Measurements from ENCODE around the gene UGT1A6.
"Not testable (repeated sequence)": the region's sequence is repeated elsewhere in the genome, so short reads cannot be mapped to it uniquely, and the experiment has no call there.

UGT1A6 gene

DNA sequence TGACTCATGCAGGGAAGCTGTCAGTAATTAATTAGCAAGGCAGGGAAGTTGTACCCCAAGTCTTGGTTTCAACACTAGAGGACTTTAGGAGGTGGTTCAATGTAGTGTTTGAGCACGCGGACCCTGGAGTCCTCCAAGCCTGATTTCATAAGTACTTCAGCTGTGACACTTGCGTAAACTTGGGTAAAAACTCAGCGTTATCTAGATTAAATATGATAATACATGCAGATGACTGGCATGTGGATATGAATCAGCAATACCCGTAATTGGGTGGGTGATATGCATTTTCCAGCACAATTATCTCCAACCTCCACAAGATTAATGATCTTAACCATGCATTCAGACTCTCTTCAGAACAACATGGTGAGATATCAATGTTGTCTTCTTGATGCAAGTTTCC is 5.8 kb upstream of the UGT1A6 start:
- no peak for DNase-seq (ENCODE audit: low spot score)

DNA sequence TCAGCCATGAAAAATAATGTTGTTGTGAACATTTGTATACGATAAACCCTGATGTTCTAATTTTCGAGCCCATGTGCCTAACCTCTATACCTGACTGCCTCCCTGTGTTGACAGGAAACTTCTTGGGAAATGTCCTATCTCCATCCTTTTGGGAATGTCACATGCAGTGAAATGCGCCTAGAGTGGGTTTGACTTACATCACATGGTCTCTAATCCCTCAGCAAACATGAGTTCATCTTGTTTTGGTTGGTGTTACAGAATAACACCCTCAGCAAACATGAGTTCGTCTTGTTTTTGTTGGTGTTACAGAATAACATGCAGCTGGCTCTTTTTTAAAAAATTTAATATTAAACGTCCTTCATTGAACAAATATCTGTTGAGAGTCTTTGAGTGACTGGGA is 4.3 kb upstream of the UGT1A6 start:
- DNase-seq (ENCODE audit: low spot score): no peak

DNA sequence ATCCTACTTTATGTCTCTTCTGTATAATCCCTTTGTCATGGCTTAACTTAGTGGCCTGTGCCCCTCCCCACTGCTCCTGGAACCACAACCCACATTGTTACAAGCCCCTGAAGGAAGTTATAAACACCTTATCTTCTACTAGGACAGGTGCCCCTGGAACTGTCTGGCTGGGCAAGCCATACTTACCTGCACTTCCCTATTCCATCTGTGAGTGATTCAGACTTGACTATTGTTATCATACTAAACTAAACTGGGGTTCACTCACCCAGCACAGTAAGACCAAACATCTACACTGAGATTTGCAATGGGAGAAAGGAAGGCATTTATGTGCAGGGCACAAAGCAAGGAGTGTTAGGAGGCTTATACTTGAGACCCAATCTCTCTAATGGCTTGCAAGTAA is 3.7 kb upstream of the UGT1A6 start:
- no peak for DNase-seq (ENCODE audit: low spot score)

DNA sequence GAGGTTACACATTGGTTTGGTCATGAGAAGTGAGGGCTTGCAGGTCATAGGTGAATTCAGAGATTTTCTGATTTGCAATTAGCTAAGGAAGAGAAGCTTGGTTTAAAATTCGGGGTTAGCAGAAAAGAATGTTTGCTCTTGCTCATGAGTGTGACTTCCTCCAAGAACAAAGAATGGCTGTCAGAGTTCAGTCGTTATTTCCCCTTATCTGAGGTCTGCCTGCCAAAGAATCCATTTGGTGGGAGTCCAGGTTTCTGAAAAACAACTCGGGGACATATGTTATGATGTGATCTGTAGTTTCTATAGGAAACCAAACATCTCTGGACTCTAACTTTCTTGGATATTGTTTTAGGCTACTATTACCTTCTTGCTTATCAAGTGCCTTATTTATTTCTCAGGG is 3.2 kb upstream of the UGT1A6 start:
- DNase-seq (ENCODE audit: low spot score): peak; percentile 13

DNA sequence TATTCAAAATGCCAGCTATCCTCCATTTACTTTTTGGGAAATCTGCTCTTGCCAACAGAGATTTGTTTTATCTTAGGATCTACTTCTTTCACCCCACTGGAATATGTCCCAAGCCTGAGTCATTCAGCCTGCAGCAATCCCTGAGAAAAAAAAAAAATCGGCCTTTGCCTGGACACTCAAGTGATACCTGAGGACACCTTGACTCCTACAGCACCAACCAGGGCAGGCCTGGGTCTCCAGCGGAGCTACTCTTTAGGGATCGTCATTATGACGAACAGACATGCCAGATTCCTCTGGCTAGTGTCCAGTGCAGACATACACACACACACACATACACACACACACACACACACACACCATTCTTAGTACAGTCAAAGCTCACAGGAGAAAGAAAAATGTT is 2.2 kb upstream of the UGT1A6 start:
- peak; percentile 70 for DNase-seq (ENCODE audit: low spot score)

DNA sequence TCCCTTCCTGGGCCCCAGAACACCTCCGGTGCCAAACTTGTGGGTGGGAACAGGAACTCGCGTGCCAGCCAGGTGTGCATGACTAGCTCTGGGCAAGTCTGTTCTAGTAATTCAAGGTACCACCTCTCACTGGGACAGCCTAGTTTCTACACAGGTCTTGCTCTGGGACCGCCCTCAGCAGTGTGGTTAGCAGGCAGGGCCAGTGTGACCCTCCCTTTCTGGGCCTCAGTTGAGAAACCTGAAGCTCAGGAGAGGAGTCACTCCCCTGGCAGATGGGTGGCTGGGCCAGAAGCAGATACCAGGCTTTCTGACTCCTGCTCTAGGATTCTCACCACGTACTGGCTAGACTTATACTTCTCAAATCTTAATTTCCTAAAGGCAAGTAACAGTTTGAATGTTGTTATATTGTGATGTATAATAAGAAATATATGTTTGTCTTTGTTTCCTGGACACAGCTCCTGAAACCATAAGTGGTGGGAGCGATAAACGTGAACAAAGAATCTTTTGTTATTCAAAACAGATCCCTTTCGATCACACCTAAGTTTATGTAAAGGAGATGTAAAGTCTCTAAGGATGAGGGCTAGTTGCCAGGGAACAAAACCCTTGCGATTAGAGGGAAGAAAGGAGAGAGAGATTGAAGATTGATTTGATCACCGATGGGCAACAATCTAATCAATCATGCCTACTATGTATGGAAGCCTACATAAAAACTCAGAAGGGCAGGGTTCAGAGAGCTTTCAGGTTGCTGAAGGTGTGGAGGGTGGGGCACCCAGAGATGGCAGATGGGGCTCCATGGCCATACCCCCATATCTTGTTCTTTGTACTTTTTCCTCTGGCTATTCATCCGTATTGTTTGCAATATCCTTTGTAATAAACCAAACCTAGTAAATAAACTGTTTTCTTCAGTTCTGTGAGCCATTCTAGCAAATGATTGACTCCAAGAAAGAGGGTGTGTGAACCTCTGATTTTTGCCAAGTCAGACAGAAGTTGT is 952 bp upstream of the UGT1A6 start:
- peak; percentile 78 for DNase-seq (ENCODE audit: low spot score)

DNA sequence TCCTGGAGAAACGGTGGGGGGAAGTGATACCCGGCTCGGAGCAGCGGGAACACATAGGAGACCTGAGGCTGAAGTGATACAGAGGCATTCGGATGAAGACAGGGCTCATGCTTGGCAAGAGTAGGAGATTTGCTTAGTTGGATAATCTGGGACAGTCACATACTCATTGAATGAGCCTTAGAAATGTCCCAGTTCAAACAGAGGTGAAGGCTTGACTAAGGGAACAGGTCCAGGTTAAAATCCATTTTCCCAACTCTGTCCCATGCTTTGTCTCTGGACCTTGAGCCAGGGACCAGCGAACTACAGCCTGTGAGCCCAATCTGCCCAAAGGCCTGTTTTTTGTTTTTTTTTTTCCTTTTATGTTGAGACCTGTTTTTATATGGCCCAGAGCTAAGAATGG is 1.3 kb downstream of the UGT1A6 start:
- peak; percentile 44 for DNase-seq (ENCODE audit: low spot score)

DNA sequence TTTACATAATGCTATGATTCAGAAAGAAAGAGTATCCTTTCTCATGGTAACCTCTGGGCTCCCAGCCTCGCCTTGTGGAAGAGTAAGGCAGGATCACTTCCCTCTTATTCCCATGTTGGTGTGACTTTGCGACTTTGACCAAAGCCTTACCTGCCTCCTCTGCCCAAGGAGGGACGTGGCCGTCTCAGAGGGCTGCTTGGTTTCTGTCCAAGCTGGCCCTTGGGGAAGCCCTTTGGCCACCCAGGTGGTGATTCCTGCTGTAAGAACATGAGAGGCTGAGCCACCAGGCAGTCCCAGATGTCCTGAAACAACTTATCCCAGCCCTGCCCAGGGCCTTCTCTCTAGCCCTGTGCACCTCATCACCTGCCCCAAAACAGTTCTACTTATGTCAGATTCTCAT is 6.0 kb downstream of the UGT1A6 start:
- DNase-seq (ENCODE audit: low spot score): peak; percentile 21

DNA sequence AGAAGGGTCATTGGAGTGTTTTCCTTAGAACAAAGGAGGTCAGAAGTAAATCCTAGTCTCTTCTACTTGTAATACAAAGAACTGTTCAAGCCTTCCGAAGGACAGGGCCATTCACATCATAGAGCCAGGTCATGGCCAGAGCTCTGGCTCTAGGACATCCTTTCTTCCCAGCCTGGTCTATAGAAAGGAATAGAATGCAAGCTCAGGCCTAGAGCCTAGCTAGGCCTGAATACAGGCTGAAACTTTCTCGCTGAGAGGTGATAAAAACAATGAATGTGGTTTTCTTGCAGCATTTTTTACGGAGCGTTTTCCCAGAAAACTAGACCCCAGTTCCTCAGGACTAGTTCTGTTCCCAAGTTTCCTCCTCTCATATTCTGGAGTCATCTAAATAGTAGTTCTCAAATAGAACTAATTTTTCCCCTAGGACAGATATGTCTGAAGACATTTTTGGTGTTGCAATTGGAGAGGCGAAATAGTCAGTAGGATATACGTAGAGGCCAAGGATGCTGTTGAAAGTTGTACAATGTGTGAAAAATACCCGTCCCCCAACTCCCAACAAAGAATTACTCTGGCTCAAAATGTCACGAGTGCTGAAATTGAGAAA is 6.8 kb downstream of the UGT1A6 start:
- no peak for DNase-seq (ENCODE audit: low spot score)

DNA sequence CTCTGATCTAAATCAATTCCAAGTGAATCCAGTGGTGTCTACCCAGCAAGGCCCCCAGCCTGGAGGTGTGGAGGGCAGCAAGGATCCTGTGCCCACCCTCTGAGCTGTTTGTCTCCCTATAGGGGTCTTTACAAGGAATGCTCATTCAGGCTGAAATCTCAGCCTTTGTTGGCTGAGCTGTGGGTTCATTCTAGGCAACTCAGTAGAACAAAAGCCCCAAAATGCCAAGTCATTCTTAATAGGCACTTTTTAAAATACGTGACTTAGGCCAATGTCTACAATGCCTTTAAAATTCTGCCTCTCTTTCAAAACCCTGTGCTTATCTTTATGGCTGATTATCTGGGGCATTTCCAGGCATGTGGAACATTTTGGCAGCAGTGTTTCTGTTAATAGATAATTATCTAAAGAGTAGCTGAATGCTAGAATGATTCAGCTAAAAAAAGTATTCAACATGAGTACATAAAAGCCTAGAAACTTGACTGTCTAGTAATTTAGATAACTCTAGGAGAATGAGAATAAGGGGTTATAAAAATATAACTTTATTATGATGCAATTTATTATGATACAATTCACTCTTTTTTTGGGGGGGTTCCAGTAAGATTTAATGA is 7.4 kb downstream of the UGT1A6 start:
- DNase-seq (ENCODE audit: low spot score): peak; percentile 90

DNA sequence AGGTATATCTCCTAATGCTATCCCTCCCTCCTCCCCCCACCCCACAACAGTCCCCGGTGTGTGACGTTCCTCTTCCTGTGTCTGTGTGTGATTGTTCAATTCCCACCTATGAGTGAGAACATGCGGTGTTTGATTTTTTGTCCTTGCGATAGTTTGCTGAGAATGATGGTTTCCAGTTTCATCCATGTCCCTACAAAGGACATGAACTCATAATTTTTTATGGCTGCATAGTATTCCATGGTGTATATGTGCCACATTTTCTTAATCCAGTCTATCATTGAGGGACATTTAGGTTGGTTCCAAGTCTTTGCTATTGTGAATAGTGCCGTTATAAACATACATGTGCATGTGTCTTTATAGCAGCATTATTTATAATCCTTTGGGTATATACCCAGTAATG is 8.2 kb downstream of the UGT1A6 start:
- DNase-seq (ENCODE audit: low spot score): not testable (repeated sequence)

DNA sequence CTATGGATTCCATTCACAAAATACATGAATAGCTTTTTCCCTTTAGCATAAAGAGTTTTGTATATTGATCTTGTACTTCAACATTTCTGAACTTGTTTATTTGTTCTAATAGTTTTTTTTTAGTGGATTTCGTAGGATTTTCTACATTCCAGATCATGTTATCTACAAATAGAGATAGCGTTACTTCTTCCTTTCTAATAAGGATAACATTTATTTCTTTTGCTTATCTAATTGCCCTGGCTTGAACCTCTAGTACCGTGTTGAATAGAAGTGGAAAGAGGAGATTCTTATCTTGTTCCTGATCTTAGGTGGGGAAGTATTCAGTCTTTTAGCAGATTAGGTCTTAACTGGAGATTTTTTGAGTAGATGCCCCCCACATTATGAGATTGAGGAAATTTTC is 9.5 kb downstream of the UGT1A6 start:
- DNase-seq (ENCODE audit: low spot score): no peak

DNA sequence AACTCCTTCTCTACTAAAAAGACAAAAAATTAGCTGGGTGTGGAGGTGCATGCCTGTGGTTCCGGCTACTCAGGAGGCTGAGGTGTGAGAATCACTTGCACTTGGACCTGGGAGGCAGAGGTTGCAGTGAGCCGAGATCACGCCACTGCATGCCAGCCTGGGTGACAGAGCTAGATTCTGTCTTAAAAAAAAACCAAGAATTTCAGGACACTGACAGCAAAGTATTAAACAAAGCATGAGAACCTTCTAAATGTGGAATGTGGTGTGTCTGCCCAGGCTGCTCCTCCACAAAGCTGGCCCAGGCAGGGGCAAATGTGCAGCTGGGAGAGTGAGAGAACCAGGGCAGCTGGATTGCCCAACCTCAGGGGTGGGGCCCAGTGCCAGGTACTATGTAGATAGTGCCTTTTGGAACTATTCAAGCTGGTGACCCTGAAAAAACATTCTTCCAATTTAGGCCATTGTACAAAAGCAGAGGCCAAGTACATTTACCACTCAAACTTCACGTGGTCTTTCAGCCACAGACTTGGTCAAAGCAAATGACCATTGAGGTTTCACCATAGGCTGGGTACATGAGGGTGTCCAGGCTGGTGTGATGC is 13.3 kb downstream of the UGT1A6 start:
- DNase-seq (ENCODE audit: low spot score): peak; percentile 46

DNA sequence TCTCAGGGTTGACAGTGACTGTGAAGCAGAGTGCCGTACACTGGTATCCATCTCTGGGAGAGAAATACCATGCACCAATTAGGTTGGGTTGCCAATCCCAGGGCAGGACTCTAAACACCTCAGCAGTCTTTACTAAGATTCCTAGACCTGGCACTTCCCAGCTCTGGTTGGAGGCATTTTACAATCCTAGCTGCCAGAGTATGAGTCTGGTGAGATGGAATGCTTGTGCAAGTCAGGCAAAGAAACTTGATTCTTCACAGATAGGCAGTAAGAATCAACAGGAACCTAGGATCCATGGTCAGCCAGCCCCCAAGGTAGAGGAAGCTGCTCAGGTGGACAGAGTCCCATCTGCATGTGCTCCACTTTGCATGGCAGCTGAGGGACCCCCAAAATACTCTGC is 14.0 kb downstream of the UGT1A6 start:
- peak; percentile 70 for DNase-seq (ENCODE audit: low spot score)

DNA sequence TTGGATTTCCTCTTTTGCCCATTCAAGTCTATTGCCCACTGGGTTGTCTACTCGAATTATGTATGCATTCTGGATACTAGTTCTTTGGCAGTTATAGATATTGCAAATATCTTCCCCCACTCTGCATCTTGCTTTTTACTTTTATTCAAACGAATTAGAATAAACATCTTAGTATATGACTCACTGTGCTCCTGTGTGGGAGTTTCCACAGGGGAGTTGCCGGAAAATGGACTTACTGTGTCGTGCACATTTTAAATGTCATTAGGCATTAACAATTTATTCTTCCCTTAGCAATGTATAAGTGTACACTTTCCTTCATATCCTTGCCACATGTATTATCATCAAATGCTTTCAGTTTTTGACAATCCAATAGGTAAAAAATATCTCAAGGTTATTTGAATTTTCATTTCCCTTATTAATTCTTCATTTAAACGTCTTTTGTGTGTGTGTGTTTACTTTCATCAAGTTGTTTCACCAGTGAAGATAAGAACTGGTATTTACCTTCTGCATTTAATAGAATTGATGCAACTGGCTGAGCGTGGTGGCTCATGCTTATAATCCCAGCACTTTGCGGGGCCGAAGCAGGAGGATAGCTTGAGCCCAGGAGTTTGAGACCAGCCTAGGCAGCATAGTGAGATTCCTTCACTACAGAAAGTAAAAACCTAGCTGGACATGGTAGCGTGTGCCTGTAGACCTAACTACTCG is 15.4 kb downstream of the UGT1A6 start:
- DNase-seq (ENCODE audit: low spot score): no peak

DNA sequence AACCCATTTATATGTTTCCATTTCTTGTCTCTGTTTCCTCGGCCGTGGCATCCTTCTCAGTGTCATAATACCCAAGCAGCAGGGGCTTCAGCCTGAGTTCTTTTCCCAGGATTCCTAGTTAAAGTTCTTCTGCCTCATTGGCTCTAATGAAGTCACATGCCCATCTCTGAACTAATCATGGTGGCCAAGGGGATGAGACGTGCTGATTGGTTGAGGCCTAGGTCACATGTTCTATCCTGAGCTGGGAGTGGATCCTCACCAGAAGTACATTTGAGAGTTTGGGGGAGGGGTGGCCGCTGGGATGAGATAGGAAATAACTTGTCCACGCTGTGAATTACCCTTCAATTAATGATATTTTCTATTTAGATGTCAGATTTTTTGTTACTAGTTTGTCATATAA is 16.3 kb downstream of the UGT1A6 start:
- DNase-seq (ENCODE audit: low spot score): no peak

DNA sequence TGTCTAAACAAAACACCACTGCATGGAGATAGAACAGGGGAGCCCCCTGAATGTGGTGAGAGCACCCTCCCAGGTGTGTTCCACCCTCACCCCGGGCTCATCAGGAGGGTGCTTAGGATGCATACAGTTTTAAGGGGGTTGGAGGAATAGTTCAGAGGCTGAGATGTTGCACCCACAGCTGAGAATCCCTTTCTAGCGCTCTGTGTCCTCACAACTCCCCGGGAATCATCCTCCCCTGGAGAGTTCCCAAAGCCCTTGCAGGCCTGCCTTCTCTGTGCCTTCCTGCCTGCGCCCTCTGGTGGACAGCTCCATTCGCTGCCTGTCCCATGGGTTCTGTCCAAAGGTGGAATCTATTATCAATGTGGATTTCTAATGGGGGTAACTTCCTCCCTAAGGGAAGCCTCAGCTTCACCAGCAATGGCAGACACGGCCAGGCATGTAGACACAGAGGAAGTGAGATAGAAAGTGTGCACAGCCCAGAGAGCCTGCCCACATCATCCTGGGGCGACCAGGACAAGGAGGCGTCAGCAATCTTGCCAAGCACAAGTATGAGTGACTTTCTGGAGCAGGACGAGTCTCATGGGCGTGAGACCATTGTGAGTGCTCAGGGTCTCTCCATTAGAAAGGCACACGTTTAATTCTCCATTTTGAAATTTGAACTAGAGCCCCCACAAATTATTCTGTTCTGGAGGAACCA is 18.8 kb downstream of the UGT1A6 start:
- peak; percentile 77 for DNase-seq (ENCODE audit: low spot score)

DNA sequence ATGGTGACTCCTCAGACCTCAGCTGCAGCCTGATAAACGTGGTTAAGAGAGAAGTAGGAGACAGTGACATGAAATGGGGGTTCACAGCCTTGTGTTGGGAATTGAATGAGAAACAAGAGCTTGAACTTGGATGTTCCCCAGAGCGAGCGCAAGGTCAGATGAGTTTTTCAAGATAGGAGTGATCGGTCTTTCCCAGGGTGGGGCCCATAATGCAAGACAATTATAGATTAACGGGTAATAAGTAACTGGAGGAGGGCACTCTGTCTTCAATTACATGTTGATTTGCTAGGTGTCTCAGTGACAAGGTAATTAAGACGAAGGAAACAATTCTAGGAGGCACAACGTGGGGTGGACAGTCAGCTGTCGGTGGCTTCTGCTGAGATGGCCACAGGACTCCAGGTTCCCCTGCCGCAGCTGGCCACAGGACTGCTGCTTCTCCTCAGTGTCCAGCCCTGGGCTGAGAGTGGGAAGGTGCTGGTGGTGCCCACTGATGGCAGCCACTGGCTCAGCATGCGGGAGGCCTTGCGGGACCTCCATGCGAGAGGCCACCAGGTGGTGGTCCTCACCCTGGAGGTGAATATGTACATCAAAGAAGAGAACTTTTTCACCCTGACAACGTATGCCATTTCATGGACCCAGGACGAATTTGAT is 20.0 kb downstream of the UGT1A6 start, which contains the start of gene UGT1A5:
UGT1A5 (plus strand) TSS at position 297 of the 651 bp plus-strand sequence; CDS start at position 382, 85 bp downstream.
- DNase-seq (ENCODE audit: low spot score): no peak

DNA sequence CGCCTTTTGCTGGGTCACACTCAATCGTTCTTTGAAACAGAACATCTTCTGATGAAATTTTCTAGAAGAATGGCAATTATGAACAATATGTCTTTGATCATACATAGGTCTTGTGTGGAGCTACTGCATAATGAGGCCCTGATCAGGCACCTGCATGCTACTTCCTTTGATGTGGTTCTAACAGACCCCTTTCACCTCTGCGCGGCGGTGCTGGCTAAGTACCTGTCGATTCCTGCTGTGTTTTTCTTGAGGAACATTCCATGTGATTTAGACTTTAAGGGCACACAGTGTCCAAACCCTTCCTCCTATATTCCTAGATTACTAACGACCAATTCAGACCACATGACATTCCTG is 20.5 kb downstream of the UGT1A6 start:
- DNase-seq (ENCODE audit: low spot score): no peak

DNA sequence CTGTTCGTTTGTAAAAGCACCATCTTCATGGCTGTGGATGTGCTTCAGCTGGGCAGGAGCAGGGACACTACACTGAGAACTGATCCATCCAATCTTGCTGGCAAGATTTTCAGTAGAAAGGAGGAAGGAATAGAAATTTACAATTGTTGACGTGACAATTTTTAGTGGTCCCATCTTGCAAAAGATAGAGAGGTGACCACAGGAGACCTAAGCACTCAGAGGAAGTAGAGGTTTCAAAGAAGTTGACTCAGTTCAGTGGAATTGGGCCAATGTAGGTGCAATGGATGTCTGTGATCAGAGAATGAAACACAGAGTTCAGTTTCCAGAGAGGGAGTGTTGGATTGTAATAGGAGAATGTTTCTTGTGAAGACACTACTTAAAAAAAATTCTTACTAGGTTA is 21.4 kb downstream of the UGT1A6 start:
- no peak for DNase-seq (ENCODE audit: low spot score)

DNA sequence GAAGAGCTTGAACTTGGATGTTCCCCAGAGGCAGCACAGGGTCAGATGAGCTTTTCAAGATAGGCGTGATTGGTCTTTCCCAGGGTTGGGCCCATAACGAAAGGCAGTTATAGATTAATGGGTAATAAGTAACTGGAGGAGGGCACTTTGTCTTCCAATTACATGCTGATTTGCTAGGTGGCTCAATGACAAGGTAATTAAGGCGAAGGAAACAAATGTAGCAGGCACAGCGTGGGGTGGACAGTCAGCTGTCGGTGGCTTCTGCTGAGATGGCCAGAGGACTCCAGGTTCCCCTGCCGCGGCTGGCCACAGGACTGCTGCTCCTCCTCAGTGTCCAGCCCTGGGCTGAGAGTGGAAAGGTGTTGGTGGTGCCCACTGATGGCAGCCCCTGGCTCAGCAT is 25.9 kb downstream of the UGT1A6 start, which contains the start of gene UGT1A4:
UGT1A4 (plus strand) TSS at position 185 of the 400 bp plus-strand sequence; CDS start at position 270, 85 bp downstream.
- DNase-seq (ENCODE audit: low spot score): no peak
